ENCODE measurements around the gene FOXRED1. TPM values are rescaled to one million over a fixed set of nuclear protein-coding genes. Genes with fewer than 3 reads are reported as not detected.

FOXRED1 gene
- total RNA-seq, 2 donors from 2014 or later, result 19.9 to 63.4 TPM

DNA sequence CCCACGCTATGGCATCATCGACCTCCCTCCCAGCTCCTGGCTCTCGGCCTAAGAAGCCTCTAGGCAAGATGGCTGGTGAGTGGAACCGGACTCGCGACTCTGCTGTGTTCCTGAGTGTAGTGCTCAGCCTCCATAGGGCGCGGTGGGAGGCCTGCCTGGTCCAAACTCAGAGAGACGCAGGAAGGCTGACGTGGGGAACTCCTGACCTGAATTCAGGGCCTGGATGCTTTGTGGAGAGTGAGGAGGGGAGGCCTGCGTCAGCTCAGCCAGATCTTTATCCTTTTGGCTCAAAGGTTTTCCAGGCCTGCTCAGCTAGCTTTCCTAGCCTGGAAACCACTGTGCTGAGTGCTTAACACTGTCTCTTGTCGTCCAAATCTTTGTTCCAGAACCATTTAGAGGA, 21.9 kb downstream of the FOXRED1 start:
- TF ChIP-seq, protein P1, sequence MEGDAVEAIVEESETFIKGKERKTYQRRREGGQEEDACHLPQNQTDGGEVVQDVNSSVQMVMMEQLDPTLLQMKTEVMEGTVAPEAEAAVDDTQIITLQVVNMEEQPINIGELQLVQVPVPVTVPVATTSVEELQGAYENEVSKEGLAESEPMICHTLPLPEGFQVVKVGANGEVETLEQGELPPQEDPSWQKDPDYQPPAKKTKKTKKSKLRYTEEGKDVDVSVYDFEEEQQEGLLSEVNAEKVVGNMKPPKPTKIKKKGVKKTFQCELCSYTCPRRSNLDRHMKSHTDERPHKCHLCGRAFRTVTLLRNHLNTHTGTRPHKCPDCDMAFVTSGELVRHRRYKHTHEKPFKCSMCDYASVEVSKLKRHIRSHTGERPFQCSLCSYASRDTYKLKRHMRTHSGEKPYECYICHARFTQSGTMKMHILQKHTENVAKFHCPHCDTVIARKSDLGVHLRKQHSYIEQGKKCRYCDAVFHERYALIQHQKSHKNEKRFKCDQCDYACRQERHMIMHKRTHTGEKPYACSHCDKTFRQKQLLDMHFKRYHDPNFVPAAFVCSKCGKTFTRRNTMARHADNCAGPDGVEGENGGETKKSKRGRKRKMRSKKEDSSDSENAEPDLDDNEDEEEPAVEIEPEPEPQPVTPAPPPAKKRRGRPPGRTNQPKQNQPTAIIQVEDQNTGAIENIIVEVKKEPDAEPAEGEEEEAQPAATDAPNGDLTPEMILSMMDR (IDR thresholded peaks at IDR 0.05), result no peak
- intact Hi-C loops (cut with DNase I), result no loop called here
- no peak for DNase-seq
- no peak overlapping the region for H3K27ac ChIP-seq
- H3K9me3 ChIP-seq, result no peaks in the 10 kb centered on the region
- H3K36me3 ChIP-seq, result peaks cover 5% of the 10 kb centered on the region
- no peak overlapping the region for H3K9ac ChIP-seq (ENCODE audit: low read depth in 2 of 2, low read length in 2 of 2)
- no peak overlapping the region for H3K4me3 ChIP-seq
- no peaks in the 10 kb centered on the region for H3K27me3 ChIP-seq
- no peaks in the 10 kb centered on the region for H3K4me1 ChIP-seq

DNA sequence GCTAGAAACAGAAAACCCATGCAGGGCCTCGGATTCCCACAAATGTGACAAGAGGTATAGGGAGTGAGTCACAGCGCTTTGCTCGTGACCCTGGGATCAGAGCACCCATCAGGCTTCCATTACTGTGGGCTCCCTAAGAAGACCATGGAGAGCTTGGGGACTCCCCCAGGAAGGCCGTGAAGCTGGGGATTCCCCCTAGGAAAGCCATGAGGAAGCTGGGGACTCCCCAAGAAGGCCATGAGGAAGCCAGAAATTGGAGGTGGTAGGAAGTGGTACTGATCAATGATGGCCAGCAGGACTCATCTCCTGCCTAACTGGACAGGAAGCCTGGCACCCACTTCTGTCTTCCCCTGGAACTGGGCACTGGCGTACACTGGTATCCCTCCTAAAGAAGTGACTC, 24.8 kb downstream of the FOXRED1 start:
- H3K36me3 ChIP-seq, result peaks cover 5% of the 10 kb centered on the region
- no peaks in the 10 kb centered on the region for H3K9me3 ChIP-seq
- no peak overlapping the region for H3K9ac ChIP-seq (ENCODE audit: low read depth in 2 of 2, low read length in 2 of 2)
- H3K27me3 ChIP-seq, result no peaks in the 10 kb centered on the region
- no peak overlapping the region for H3K4me3 ChIP-seq
- no peak overlapping the region for H3K27ac ChIP-seq
- DNase-seq, result no peak
- intact Hi-C loops (cut with DNase I), result no loop called here
- TF ChIP-seq, protein P1 (IDR thresholded peaks at IDR 0.05), result no peak
- no peaks in the 10 kb centered on the region for H3K4me1 ChIP-seq

DNA sequence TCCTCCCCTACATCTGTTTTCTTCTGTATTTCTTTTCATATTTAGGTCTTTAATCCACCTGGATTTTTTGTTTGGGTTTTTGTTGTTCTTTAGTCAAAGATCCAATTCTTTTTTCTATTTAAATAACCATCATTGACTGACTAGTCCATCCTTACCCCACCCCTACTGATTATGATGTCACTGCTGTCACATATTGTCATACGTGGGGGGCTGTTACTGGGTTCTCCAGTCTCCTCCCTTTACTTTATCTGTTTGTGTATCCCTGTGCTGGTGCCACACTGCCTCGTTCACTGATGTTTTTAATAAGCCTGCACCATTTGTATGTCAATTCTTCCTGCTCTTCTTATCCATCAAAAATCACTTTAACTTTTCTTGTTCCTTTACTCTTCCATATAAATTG, 28.1 kb downstream of the FOXRED1 start:
- peaks cover 5% of the 10 kb centered on the region for H3K36me3 ChIP-seq
- H3K9ac ChIP-seq (ENCODE audit: low read depth in 2 of 2, low read length in 2 of 2), result no peak overlapping the region

DNA sequence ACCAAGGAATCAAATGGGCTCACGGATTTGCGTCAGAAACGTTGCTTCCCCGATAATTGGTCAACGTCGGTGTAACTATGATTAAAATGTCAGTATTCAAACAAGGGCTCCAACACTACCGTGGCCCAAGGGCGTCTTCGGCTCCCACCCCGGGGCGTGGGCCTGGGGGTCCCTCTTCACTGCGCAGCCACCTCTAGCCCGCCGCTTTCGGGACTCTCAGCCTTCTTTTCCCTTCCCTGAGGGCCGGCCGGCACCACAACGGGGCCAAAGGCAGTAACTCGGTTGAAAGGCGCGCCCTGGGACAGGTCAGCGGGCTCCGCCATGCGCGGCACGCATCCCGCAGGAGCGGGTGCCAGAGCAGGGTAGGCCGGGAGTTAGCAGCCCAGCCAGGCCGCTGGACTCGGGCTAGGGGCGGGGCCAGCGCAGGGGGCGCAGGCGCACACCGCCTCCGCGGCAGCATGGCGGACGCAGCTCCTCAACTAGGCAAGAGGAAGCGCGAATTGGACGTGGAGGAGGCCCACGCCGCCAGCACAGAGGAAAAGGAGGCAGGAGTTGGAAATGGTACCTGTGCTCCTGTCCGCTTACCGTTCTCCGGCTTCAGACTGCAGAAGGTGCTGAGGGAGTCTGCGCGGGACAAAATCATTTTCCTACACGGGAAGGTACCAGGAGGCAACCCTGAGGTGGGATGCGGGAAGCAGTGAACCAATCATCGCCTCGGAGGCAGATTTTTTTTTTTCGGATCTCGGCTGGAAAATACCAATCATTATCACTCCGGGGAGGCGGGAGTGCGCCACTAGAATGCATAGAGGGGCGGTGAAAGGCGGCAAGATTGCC, 34.9 kb downstream of the FOXRED1 start, which contains the start of gene DCPS:
Gene DCPS, plus strand, starts transcription at position 438 of the 834 bp plus-strand sequence. Its CDS starts 21 bp downstream, at position 459.
- peak within 1 kb of the TSS; percentile 81 for H3K27ac ChIP-seq
- H3K36me3 ChIP-seq, result no peaks in the 10 kb centered on the region
- peak within 1 kb of the TSS; percentile 83 to 94 for H3K9ac ChIP-seq (ENCODE audit: low read depth in 2 of 2, low read length in 2 of 2)
- TF ChIP-seq, protein P1 (IDR thresholded peaks at IDR 0.05), result no peak
- peak within 1 kb of the TSS; percentile 56 for H3K4me3 ChIP-seq
- H3K27me3 ChIP-seq, result no peaks in the 10 kb centered on the region
- intact Hi-C loops (cut with DNase I), result loop anchor here (10.0 kb wide), 1 partner anchor 691 kb away; no protein-coding TSS in a partner anchor
- peak; percentile 91 for DNase-seq
- H3K4me1 ChIP-seq, result peaks cover 5% of the 10 kb centered on the region
- no peaks in the 10 kb centered on the region for H3K9me3 ChIP-seq

More for the DNA sequence above, 28.1 kb downstream of the FOXRED1 start:
- no peaks in the 10 kb centered on the region for H3K27me3 ChIP-seq
- TF ChIP-seq, protein P1 (IDR thresholded peaks at IDR 0.05), result no peak
- intact Hi-C loops (cut with DNase I), result no loop called here
- no peak for DNase-seq
- H3K27ac ChIP-seq, result no peak overlapping the region
- no peaks in the 10 kb centered on the region for H3K4me1 ChIP-seq
- H3K4me3 ChIP-seq, result no peak overlapping the region
- H3K9me3 ChIP-seq, result no peaks in the 10 kb centered on the region

DNA sequence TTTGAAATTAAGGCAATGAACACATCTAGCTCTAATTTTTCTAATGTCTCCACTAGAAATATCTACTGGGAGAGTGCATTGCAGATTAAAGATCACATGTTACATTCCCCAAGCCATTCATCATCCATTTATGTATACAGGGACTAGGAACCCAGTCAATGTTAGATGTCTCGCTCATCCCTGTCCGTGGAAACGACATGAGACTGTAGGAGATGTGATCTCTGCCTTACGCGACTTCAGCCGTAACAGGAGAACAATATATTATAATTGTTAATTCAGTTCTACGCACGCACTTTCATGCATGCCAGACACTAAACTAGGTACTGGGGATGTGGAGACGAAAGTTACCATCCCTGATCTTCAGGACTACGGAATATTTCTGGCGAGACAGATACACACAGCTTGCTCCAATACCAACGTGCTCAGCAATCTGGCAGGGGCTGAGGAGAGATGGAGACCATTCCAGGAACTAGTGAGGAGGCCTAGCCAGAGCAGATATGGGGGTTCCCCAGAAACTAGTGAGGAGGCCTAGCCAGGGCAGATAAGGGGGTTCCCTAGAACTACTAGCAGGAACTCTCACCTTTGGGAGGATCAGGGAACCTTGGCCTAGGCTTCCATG, 35.6 kb downstream of the FOXRED1 start:
- peak overlapping the region; percentile 72 to 83 for H3K9ac ChIP-seq (ENCODE audit: low read depth in 2 of 2, low read length in 2 of 2)
- intact Hi-C loops (cut with DNase I), result loop anchor here (10.0 kb wide), 1 partner anchor 690 kb away; no protein-coding TSS in a partner anchor
- H3K27ac ChIP-seq, result peak overlapping the region; percentile 81
- H3K9me3 ChIP-seq, result no peaks in the 10 kb centered on the region
- no peaks in the 10 kb centered on the region for H3K36me3 ChIP-seq
- no peak for DNase-seq
- peaks cover 5% of the 10 kb centered on the region for H3K4me1 ChIP-seq
- H3K4me3 ChIP-seq, result peak overlapping the region; percentile 56
- no peaks in the 10 kb centered on the region for H3K27me3 ChIP-seq
- TF ChIP-seq, protein P1 (IDR thresholded peaks at IDR 0.05), result no peak
